ENCODE measurements around the gene PROCA1. TPM values are rescaled to one million over a fixed set of nuclear protein-coding genes. Genes with fewer than 3 reads are reported as not detected.

PROCA1 gene
- total and polyA plus RNA-seq, 9 of the 15 experiments (the other 6 are each of a cell fraction or from before 2014, with no cell fraction given): 0.78 to 16.2 (median 5.6) TPM

- peak; percentile 88 for TF ChIP-seq KLF16 (IDR thresholded peaks at IDR 0.05)
- TF ChIP-seq CHD2 (IDR thresholded peaks at IDR 0.05; ENCODE audit: low read depth, low read length): 0 out of 2 replicates have a peak, but pooled peaks have one; percentile 4
- no peak; the same call in 1 of the 2 replicates for TF ChIP-seq NCOR1 (IDR thresholded peaks at IDR 0.05)
- TF ChIP-seq ZBTB17 (CRISPR knock-in tag; IDR thresholded peaks at IDR 0.05): no peak
- TF ChIP-seq GABPA (tag; conservative IDR thresholded peaks at IDR 0.05; ENCODE audit: low read depth): no peak
- TF ChIP-seq LCOR (CRISPR knock-in tag; IDR thresholded peaks at IDR 0.05): peak; percentile 66; the same call in 1 of the 2 replicates
- TF ChIP-seq BRCA1 (IDR thresholded peaks at IDR 0.05): no peak
- no peak for TF ChIP-seq BRCA1 (CRISPR knock-in tag; IDR thresholded peaks at IDR 0.05)
- TF ChIP-seq ZNF133 (CRISPR knock-in tag; IDR thresholded peaks at IDR 0.05): no peak
- no peak for TF ChIP-seq HDAC2 (IDR thresholded peaks at IDR 0.05)
- TF ChIP-seq, protein P1, sequence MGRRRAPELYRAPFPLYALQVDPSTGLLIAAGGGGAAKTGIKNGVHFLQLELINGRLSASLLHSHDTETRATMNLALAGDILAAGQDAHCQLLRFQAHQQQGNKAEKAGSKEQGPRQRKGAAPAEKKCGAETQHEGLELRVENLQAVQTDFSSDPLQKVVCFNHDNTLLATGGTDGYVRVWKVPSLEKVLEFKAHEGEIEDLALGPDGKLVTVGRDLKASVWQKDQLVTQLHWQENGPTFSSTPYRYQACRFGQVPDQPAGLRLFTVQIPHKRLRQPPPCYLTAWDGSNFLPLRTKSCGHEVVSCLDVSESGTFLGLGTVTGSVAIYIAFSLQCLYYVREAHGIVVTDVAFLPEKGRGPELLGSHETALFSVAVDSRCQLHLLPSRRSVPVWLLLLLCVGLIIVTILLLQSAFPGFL (CRISPR knock-in tag; IDR thresholded peaks at IDR 0.05): no peak
- no peak for TF ChIP-seq PATZ1 (CRISPR knock-in tag; IDR thresholded peaks at IDR 0.05; ENCODE audit: borderline replicate concordance)
- peak; percentile 100 for TF ChIP-seq CTCF (IDR thresholded peaks at IDR 0.05 in 2 of 3, conservative IDR thresholded peaks at IDR 0.05 in 1 of 3; ENCODE audit: insufficient read depth in 2 of 3, low read depth in 1 of 3, low read length in 3 of 3)
- TF ChIP-seq TOE1 (IDR thresholded peaks at IDR 0.05; ENCODE audit: borderline replicate concordance): no peak
- TF ChIP-seq TOE1 (CRISPR knock-in tag; IDR thresholded peaks at IDR 0.05; ENCODE audit: borderline replicate concordance, low read depth): no peak
- TF ChIP-seq ZNF140 (CRISPR knock-in tag; IDR thresholded peaks at IDR 0.05): no peak
- no peak for TF ChIP-seq PHB2 (IDR thresholded peaks at IDR 0.05; ENCODE audit: low read depth)
- TF ChIP-seq ZNF77 (CRISPR knock-in tag; IDR thresholded peaks at IDR 0.05): no peak
- peak; percentile 20; the same call in 1 of the 2 replicates for TF ChIP-seq SUPT5H (IDR thresholded peaks at IDR 0.05)
- no peak for TF ChIP-seq ZNF740 (CRISPR knock-in tag; IDR thresholded peaks at IDR 0.05)
- TF ChIP-seq ZNF740 (tag; IDR thresholded peaks at IDR 0.05): no peak
Measured at GRCh38 chr17:28750178-28751047, 38.7 kb upstream of the PROCA1 start (continued).
